Effector CD8-positive, alpha-beta T cell (primary cell): ENCODE results near the gene PHF21B.

Source experiments
- DNase-seq: peaks from one replicate; lab custom pipeline; 2025; lab: John Stamatoyannopoulos, UW

Gene PHF21B

GRCh38 chr22:45014654-45015053 lies 4.8 kb upstream of the PHF21B start:
- DNase-seq: no peak

- DNase-seq: no peak
Observed at GRCh38 chr22:45013138-45013537, 3.3 kb upstream of the PHF21B start.

- DNase-seq: no peak
Observed at GRCh38 chr22:45010532-45010900, 711 bp upstream of the PHF21B start.

GRCh38 chr22:45008751-45009605 lies 827 bp downstream of the PHF21B start:
- DNase-seq: no peak

GRCh38 chr22:45008186-45008681 lies 1.6 kb downstream of the PHF21B start:
- DNase-seq: no peak

GRCh38 chr22:45007391-45008185 lies 2.2 kb downstream of the PHF21B start:
- DNase-seq: no peak

GRCh38 chr22:45006964-45007390 lies 2.8 kb downstream of the PHF21B start:
- no peak for DNase-seq

GRCh38 chr22:45006111-45006963 lies 3.5 kb downstream of the PHF21B start:
- no peak for DNase-seq

GRCh38 chr22:45001653-45002052 lies 8.2 kb downstream of the PHF21B start:
- no peak for DNase-seq

- no peak for DNase-seq
Observed at GRCh38 chr22:45000330-45000729, 9.5 kb downstream of the PHF21B start.

GRCh38 chr22:44999687-45000086 lies 10.1 kb downstream of the PHF21B start:
- no peak for DNase-seq

- no peak for DNase-seq
Observed at GRCh38 chr22:44999231-44999630, 10.6 kb downstream of the PHF21B start.

- DNase-seq: no peak
Observed at GRCh38 chr22:44998296-44998695, 11.5 kb downstream of the PHF21B start.

- no peak for DNase-seq
Observed at GRCh38 chr22:44997060-44997459, 12.7 kb downstream of the PHF21B start.

- DNase-seq: no peak
Observed at GRCh38 chr22:44996648-44997047, 13.2 kb downstream of the PHF21B start.

- no peak for DNase-seq
Observed at GRCh38 chr22:44996120-44996519, 13.7 kb downstream of the PHF21B start.

GRCh38 chr22:44995715-44996114 lies 14.1 kb downstream of the PHF21B start:
- DNase-seq: no peak

- no peak for DNase-seq
Observed at GRCh38 chr22:44995105-44995514, 14.7 kb downstream of the PHF21B start.

GRCh38 chr22:44994399-44995104 lies 15.3 kb downstream of the PHF21B start:
- no peak for DNase-seq

GRCh38 chr22:44992166-44992565 lies 17.6 kb downstream of the PHF21B start:
- no peak for DNase-seq

- DNase-seq: no peak
Observed at GRCh38 chr22:44991218-44991617, 18.6 kb downstream of the PHF21B start.
